ENCODE measurements around the gene CROCC2.

CROCC2 gene

DNA sequence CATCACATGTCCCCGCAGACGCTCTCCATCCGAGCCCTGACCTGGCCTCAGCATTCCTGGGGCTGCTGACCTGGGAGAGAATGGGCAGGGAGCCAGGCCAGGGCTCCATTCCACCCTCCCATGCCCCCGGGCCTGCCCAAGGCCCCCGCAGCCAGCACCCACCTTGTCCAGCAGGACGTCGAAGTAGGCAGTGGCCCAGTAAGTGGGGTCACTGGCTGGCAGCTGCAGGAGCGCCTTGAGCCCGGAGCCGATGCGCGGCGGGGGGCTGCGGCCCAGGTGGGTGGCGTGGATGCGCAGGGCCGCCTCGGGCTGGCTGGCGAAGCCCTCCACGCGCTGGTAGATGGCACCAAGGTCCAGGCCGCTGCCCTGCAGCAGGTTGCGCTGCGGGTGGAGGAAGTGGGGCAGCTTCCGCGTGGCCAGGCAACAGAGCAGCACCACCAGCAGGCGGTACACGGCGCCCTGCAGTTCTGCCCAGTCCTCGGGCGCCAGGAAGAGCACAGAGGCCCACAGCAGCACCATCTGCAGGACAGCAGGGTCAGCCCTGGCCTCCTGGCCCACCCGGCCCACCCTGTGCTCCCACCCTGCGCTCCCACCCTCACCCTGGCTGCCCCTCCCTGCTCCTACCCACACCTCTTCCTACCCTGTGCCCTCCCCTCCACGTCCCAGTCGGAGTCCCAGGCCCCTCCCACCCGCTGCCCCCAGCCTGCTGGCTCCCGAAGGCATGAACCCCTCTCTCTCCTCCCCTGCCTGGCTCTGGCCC is 17.8 kb upstream of the CROCC2 start:
- no peak for DNase-seq (ENCODE audit: low read depth)
- H3K4me3 ChIP-seq (ENCODE audit: low read depth, low read length) = no peak overlapping the region
- in situ Hi-C loops (cut with HindIII; ENCODE audit: low sequenced_read_pairs) = no loop called here
- TF ChIP-seq, protein P1, sequence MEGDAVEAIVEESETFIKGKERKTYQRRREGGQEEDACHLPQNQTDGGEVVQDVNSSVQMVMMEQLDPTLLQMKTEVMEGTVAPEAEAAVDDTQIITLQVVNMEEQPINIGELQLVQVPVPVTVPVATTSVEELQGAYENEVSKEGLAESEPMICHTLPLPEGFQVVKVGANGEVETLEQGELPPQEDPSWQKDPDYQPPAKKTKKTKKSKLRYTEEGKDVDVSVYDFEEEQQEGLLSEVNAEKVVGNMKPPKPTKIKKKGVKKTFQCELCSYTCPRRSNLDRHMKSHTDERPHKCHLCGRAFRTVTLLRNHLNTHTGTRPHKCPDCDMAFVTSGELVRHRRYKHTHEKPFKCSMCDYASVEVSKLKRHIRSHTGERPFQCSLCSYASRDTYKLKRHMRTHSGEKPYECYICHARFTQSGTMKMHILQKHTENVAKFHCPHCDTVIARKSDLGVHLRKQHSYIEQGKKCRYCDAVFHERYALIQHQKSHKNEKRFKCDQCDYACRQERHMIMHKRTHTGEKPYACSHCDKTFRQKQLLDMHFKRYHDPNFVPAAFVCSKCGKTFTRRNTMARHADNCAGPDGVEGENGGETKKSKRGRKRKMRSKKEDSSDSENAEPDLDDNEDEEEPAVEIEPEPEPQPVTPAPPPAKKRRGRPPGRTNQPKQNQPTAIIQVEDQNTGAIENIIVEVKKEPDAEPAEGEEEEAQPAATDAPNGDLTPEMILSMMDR (IDR thresholded peaks at IDR 0.05; ENCODE audit: low read depth, low read length, missing control alignments) = no peak

DNA sequence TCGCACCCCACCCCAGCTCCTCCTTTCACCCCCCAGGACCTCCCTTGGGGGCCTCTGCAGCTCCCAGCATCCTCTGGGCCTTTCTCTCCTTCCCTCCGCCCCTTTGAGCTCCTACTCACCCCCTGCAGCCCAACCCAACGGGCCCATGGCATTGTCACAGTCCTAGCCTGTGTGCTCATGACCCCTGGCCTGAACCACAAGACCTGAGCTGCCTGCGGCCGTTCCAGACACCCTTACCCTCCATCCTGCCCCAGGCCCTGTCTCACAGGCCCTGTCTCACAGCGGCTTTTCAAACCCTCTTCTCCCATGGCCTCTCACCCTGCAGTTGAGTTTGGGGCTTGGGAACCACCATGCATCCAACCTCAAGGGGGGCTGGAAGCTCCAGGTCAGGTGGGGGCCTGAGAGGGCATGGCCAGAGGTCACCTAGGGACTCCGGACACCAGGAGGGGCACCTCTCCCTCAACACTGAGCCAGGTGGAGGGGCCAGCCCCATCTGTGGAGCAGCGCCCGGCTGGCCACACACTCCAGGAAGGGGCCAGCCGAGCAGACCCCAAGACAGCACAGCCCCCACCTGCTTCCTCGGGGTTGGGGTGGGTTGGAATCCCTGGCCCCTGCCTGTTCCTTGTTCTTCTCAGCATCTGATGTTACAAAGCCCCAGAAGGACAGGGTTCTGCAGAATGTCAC is 17.1 kb upstream of the CROCC2 start:
- H3K4me3 ChIP-seq (ENCODE audit: low read depth, low read length) = no peak overlapping the region
- TF ChIP-seq, protein P1 (IDR thresholded peaks at IDR 0.05; ENCODE audit: low read depth, low read length, missing control alignments) = no peak
- no peak for DNase-seq (ENCODE audit: low read depth)
- in situ Hi-C loops (cut with HindIII; ENCODE audit: low sequenced_read_pairs) = no loop called here

DNA sequence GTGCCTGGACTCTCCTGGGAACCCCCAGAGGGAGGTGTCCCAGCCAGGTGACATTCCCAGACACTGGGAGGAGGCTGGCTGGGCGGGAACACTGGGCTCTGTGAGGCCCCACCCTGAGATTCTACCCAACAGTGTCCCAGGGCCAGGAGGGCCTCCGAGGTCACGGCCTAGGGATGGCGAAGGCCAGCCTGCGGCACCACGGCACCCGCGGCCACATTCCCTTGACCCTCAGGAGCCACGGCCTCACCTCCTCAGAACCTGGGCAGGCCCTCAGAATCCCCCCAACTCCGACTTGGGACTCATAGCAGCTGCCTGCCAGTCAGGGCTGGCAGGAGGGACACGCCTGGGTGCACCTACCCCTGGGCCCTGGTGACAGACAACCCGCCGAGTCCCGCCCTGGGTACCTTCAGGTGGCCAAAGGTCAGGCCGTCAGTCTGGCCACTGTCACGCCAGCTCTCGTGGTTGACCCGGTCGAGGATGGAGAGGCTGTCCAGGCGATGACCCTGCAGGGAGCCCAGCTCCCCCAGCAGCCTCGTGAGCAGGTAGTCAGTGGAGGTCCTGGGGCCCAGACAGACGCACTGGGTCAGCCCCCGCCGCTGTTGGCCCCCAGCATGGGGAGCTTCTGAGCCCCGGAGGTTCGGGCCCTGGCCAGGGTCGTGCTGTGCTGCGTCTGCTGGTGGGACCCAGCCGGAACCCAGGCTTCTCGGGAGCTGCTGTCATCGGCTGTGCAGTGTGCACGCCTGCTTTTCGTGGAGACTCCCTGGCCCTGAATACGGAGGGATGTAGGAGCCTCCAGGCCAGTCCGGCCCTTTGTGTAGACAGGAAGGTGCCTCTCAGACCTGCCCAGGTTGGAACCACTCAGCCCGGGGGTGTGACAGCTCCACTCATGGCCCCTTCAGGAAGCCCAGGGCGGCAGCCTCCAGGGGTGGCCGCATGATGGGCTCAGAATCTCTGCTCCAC is 16.3 kb upstream of the CROCC2 start:
- TF ChIP-seq, protein P1 (IDR thresholded peaks at IDR 0.05; ENCODE audit: low read depth, low read length, missing control alignments) = no peak
- in situ Hi-C loops (cut with HindIII; ENCODE audit: low sequenced_read_pairs) = loop anchor here (5.0 kb wide), 1 partner anchor 67 kb away; no protein-coding TSS in a partner anchor
- H3K4me3 ChIP-seq (ENCODE audit: low read depth, low read length) = no peak overlapping the region
- DNase-seq (ENCODE audit: low read depth) = no peak

DNA sequence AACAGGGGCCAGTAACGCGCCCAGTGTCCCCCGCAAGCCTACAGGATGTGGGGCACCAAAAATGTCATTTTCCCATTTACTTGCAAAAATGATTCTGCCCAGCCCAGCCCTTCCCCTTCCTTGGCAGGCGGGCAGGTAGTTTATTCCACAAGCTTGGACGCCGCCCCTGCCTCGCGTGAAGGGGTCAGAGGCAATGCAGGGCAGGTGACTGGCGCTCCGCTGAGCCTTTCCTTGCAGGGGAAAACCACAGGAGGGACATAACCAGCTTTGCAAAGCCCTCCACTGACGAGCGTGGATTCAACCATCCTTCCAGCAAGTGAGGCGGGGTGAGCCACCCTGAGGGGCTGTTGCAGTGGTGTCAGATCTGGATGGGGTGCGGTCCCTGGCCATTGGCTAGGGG is 15.4 kb upstream of the CROCC2 start:
- TF ChIP-seq, protein P1 (IDR thresholded peaks at IDR 0.05; ENCODE audit: low read depth, low read length, missing control alignments) = no peak
- in situ Hi-C loops (cut with HindIII; ENCODE audit: low sequenced_read_pairs) = loop anchor here (5.0 kb wide), 1 partner anchor 67 kb away; no protein-coding TSS in a partner anchor
- no peak overlapping the region for H3K4me3 ChIP-seq (ENCODE audit: low read depth, low read length)
- DNase-seq (ENCODE audit: low read depth) = no peak

DNA sequence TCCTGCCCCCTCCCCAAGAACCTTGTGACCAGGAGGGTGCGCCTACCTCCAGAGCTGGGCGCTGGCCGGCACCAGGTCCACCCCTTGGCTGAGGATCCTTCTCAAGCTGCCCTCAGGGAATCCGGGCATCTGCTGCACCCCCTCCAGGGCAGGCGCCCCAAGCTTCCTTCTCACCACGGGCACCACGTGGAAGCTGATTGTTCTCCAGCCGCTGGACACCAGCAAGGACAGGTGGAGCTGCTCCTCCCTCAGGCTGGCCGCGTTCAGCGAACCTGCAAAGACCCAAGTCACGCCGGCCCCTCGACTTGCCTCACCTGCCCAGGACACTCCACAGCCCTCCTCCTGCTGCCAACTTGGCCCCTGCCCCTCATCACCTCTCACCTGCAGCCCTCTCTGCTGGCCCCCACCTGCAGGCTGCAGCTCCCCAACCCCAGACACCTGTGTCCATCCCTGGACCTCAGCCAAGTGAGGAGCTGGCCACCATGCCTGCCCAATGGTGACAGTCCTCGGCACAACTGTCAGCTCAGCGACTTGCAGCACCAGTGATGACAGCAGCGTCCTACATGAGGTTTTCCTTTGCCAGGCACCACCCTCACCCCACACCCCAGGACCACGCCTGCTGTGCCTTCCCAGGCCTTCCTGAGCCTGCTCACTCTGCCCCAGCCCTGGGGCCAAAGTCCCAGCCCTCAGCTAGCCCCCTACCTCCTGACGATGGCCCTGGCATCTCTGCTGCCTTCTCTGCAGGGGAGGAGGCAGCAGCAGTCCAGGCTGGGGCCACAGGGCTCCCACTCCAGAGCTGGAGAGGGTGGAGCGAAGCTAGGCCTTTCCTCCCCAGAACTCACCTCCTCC is 14.4 kb upstream of the CROCC2 start:
- in situ Hi-C loops (cut with HindIII; ENCODE audit: low sequenced_read_pairs) = loop anchor here (5.0 kb wide), 1 partner anchor 66 kb away; no protein-coding TSS in a partner anchor
- no peak for DNase-seq (ENCODE audit: low read depth)
- TF ChIP-seq, protein P1 (IDR thresholded peaks at IDR 0.05; ENCODE audit: low read depth, low read length, missing control alignments) = no peak

More for the DNA sequence above, 14.4 kb upstream of the CROCC2 start:
- H3K4me3 ChIP-seq (ENCODE audit: low read depth, low read length) = no peak overlapping the region

Data from astrocyte of the cerebellum (primary cell).